Liver (tissue), 9 donors: ENCODE measurements around the gene RAB3C. TPM values are rescaled to one million over a fixed set of nuclear protein-coding genes. Genes with fewer than 3 reads are reported as not detected.

Experiments
- DNase-seq: peaks from one replicate; pipeline ENCODE4 v3.0.0-alpha.2; 2017; ENCODE audit warnings: low spot score
- H3K27ac ChIP-seq, 2 donors: one replicate each; pipeline ENCODE4 v1.7.0; 2013; ENCODE audit warnings: inconsistent platforms in 2 of 2, low read length in 2 of 2, control low read depth in 1 of 2, low read depth in 1 of 2, mild to moderate bottlenecking in 1 of 2
- H3K27me3 ChIP-seq, 4 donors: one replicate each; pipeline versions ENCODE4 v1.6.1 to v1.7.0; 2013; ENCODE audit warnings: low read length in 3 of 4, inconsistent platforms in 1 of 4, mild to moderate bottlenecking in 1 of 4, moderate library complexity in 1 of 4; ENCODE audit not compliant: control insufficient read depth in 4 of 4, insufficient read depth in 4 of 4
- H3K36me3 ChIP-seq, 4 donors: one replicate each; pipeline versions ENCODE4 v1.6.1 to v1.7.0; 2013; ENCODE audit warnings: low read length in 3 of 4, mild to moderate bottlenecking in 3 of 4, low read depth in 1 of 4, moderate library complexity in 1 of 4; ENCODE audit not compliant: control insufficient read depth in 4 of 4, insufficient read depth in 3 of 4
- H3K4me1 ChIP-seq, 4 donors: one replicate each; pipeline versions ENCODE4 v1.6.1 to v1.7.0; 2013; ENCODE audit warnings: low read length in 3 of 4, mild to moderate bottlenecking in 3 of 4, moderate library complexity in 1 of 4; ENCODE audit not compliant: control insufficient read depth in 4 of 4, insufficient read depth in 4 of 4
- H3K4me3 ChIP-seq, 3 donors: one replicate each; pipeline versions ENCODE4 v1.6.1 to v1.7.0; 2013; ENCODE audit warnings: low read length in 3 of 3, control low read depth in 1 of 3, low read depth in 1 of 3, mild to moderate bottlenecking in 1 of 3
- H3K9ac ChIP-seq, 2 donors: one replicate each; pipeline ENCODE4 v1.7.0; 2013; ENCODE audit warnings: low read length in 2 of 2, mild to moderate bottlenecking in 2 of 2, moderate library complexity in 2 of 2, control low read depth in 1 of 2, low read depth in 1 of 2
- H3K9me3 ChIP-seq, 4 donors: one replicate each; pipeline versions ENCODE4 v1.6.1 to v1.7.0; 2013; ENCODE audit warnings: low read length in 3 of 4; ENCODE audit not compliant: control insufficient read depth in 4 of 4
- ATF3 ChIP-seq: IDR thresholded peaks from 2 replicates; pipeline ENCODE4 v1.6.1; 2016; ENCODE audit warnings: antibody characterized with exemption
- CTCF ChIP-seq: fragments of 150-350 bp; IDR thresholded peaks from 2 replicates; pipeline ENCODE4 v1.5.1; 2017; ENCODE audit warnings: improper control_type of control experiment, low read depth, low read length; ENCODE audit not compliant: missing input control
- EGR1 ChIP-seq, 2 donors: IDR thresholded peaks; 2 replicates each; pipeline ENCODE4 v1.6.1; 2016 to 2018; ENCODE audit warnings: antibody characterized with exemption in 2 of 2, low read depth in 2 of 2
- FOXA1 ChIP-seq: IDR thresholded peaks from 2 replicates; pipeline ENCODE4 v1.6.1; 2016; ENCODE audit warnings: antibody characterized with exemption
- GABPA ChIP-seq, 2 donors: IDR thresholded peaks in 1 of 2; conservative IDR thresholded peaks in 1 of 2; 2 replicates each; pipeline ENCODE4 v1.6.1; 2016; ENCODE audit warnings: antibody characterized with exemption in 2 of 2, mild to moderate bottlenecking in 1 of 2, moderate library complexity in 1 of 2
- HNF4A ChIP-seq, 2 donors: conservative IDR thresholded peaks; 2 replicates each; pipeline ENCODE4 v1.6.1; 2016; ENCODE audit warnings: antibody characterized with exemption in 2 of 2, mild to moderate bottlenecking in 2 of 2
- HNF4G ChIP-seq: IDR thresholded peaks from 2 replicates; pipeline ENCODE4 v1.6.1; 2016; ENCODE audit warnings: antibody characterized with exemption
- MAX ChIP-seq: IDR thresholded peaks from 2 replicates; pipeline ENCODE4 v1.6.1; 2016; ENCODE audit warnings: antibody characterized with exemption
- NR2F2 ChIP-seq: IDR thresholded peaks from 2 replicates; pipeline ENCODE4 v1.6.1; 2016; ENCODE audit warnings: antibody characterized with exemption
- REST ChIP-seq: IDR thresholded peaks from 2 replicates; pipeline ENCODE4 v1.6.1; 2016; ENCODE audit warnings: antibody characterized with exemption, mild to moderate bottlenecking
- RXRA ChIP-seq, 2 donors: IDR thresholded peaks; 2 replicates each; pipeline ENCODE4 v1.6.1; 2017 to 2018; ENCODE audit warnings: antibody characterized with exemption in 2 of 2, mild to moderate bottlenecking in 1 of 2
- SP1 ChIP-seq: IDR thresholded peaks from 2 replicates; pipeline ENCODE4 v1.6.1; 2018; ENCODE audit warnings: antibody characterized with exemption, mild to moderate bottlenecking
- TAF1 ChIP-seq: conservative IDR thresholded peaks from 2 replicates; pipeline ENCODE4 v1.6.1; 2016; ENCODE audit warnings: antibody characterized with exemption, mild to moderate bottlenecking
- YY1 ChIP-seq: IDR thresholded peaks from 2 replicates; pipeline ENCODE4 v1.6.1; 2016; ENCODE audit warnings: antibody characterized with exemption, mild to moderate bottlenecking
- ZBTB33 ChIP-seq: IDR thresholded peaks from 2 replicates; pipeline ENCODE4 v1.6.1; 2016; ENCODE audit warnings: antibody characterized with exemption
- WGBS: extraction: QIAGEN DNeasy Blood & Tissue Kit; methylation state at CpG from one replicate; pipeline ENCODE4 v1.1.7; 2013; 5-methylcytosine and 5-hydroxymethylcytosine counted together
- polyA plus RNA-seq, 2 donors: library from polyadenylated mRNA; stranded (reverse) in 1 of 2; unstranded in 1 of 2; fragments of 200-250 nt in 1 of 2; fragments of >200 nt in 1 of 2; fragmentation: Nextera tagmentation in 1 of 2; extraction: Ambion mirVana in 1 of 2; gene quantifications; one replicate each; pipeline versions ENCODE4 v1.2.1 to v1.2.3, GENCODE V29; 2013 to 2015
- total RNA-seq, 2 donors: library from RNA; depleted of rRNA; stranded (reverse); fragments of >200 nt; gene quantifications; one replicate each; pipeline ENCODE4 v1.2.3, GENCODE V29; 2014
- donor health status: healthy.
- donor health status: healthy.
- donor health status: healthy.
- donor health status: healthy.
- donor health status: healthy.

RAB3C gene
- total and polyA plus RNA-seq, 4 donors: 0.72 to 4.6 (median 1.3) TPM

GRCh38 chr5:58595952-58596351 is 13.1 kb downstream of the RAB3C start:
- no peak for DNase-seq
- TF ChIP-seq ZBTB33 (no peak), SP1 (no peak), MAX (no peak), HNF4G (no peak), REST (no peak), YY1 (no peak), NR2F2 (no peak), RXRA (IDR thresholded peaks at IDR 0.05) (no peak), GABPA (IDR thresholded peaks at IDR 0.05 in 1 of 2, conservative IDR thresholded peaks at IDR 0.05 in 1 of 2) (no peak), EGR1 (IDR thresholded peaks at IDR 0.05; ENCODE audit: low read depth in 2 of 2) (no peak), CTCF (no peak), FOXA1 (no peak)
- no peaks in the 10 kb centered on the region for H3K4me1 ChIP-seq

GRCh38 chr5:58598440-58598839 is 15.6 kb downstream of the RAB3C start:
- Histone ChIP-seq H3K9ac (no peak overlapping the region), H3K27ac (no peak overlapping the region), H3K9me3 (no peaks in the 10 kb centered on the region), H3K4me3 (no peak overlapping the region), H3K27me3 (no peaks in the 10 kb centered on the region), H3K36me3 (no peaks in the 10 kb centered on the region), H3K4me1 (no peaks in the 10 kb centered on the region)
- WGBS: 96% methylated on average over 1 of the region's 1 CpG
- TF ChIP-seq TAF1 (no peak), HNF4A (conservative IDR thresholded peaks at IDR 0.05) (no peak), ATF3 (no peak), YY1 (no peak), FOXA1 (no peak), ZBTB33 (no peak), HNF4G (no peak), NR2F2 (no peak), GABPA (IDR thresholded peaks at IDR 0.05 in 1 of 2, conservative IDR thresholded peaks at IDR 0.05 in 1 of 2) (no peak), EGR1 (IDR thresholded peaks at IDR 0.05; ENCODE audit: low read depth in 2 of 2) (no peak), REST (no peak)
- no peak for DNase-seq

More at GRCh38 chr5:58595952-58596351, 13.1 kb downstream of the RAB3C start:
- Histone ChIP-seq H3K27me3 (no peaks in the 10 kb centered on the region), H3K9ac (no peak overlapping the region), H3K9me3 (no peaks in the 10 kb centered on the region), H3K27ac (no peak overlapping the region), H3K4me3 (no peak overlapping the region), H3K36me3 (no peaks in the 10 kb centered on the region)
